Loucy (cell line): ENCODE measurements around the gene C1QTNF12.

ENCODE experiments used
- EZH2phosphoT487 ChIP-seq: fragments of 200-600 bp; IDR thresholded peaks from 2 replicates; pipeline ENCODE4 v1.6.1; 2018; ENCODE audit warnings: antibody characterized with exemption, mild to moderate bottlenecking, moderate library complexity, borderline replicate concordance
- TF ChIP-seq, protein P1 (sequence below): fragments of 200-600 bp; sonication (generic); conservative IDR thresholded peaks from 2 replicates; pipeline ENCODE4 v1.5.1; 2014; ENCODE audit warnings: mild to moderate bottlenecking, antibody characterized with exemption, low read length

- TF ChIP-seq, protein P1, sequence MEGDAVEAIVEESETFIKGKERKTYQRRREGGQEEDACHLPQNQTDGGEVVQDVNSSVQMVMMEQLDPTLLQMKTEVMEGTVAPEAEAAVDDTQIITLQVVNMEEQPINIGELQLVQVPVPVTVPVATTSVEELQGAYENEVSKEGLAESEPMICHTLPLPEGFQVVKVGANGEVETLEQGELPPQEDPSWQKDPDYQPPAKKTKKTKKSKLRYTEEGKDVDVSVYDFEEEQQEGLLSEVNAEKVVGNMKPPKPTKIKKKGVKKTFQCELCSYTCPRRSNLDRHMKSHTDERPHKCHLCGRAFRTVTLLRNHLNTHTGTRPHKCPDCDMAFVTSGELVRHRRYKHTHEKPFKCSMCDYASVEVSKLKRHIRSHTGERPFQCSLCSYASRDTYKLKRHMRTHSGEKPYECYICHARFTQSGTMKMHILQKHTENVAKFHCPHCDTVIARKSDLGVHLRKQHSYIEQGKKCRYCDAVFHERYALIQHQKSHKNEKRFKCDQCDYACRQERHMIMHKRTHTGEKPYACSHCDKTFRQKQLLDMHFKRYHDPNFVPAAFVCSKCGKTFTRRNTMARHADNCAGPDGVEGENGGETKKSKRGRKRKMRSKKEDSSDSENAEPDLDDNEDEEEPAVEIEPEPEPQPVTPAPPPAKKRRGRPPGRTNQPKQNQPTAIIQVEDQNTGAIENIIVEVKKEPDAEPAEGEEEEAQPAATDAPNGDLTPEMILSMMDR, result no peak
- TF ChIP-seq EZH2phosphoT487, result no peak
These were observed 38.6 kb upstream of the C1QTNF12 start for GRCh38 chr1:1285102-1285571.
